ENCODE results near the gene NT5E.

DNA sequence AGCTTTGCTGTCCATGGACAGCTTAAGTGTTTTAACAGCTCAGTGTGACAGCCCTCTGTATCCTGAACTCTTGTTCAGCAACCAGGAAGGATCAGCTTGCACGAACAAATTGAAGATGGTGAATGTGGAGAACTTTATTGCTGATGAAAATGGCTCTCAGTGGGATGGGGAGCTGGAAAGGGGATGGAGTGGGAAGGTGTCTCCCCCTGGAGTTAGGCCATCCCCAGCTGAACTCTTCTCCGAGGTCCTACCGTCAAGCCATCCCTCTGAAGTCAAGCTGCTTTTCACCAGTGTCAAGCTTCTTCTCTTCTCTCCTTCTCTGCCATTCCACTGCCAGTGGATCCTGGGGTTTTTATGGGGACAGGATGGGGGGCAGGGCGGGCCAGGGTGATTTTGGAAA is 26.6 kb downstream of the NT5E start:
- no peak for TF ChIP-seq ZNF585B (tag by site-specific recombination; IDR thresholded peaks at IDR 0.05)
- TF ChIP-seq, protein P1, sequence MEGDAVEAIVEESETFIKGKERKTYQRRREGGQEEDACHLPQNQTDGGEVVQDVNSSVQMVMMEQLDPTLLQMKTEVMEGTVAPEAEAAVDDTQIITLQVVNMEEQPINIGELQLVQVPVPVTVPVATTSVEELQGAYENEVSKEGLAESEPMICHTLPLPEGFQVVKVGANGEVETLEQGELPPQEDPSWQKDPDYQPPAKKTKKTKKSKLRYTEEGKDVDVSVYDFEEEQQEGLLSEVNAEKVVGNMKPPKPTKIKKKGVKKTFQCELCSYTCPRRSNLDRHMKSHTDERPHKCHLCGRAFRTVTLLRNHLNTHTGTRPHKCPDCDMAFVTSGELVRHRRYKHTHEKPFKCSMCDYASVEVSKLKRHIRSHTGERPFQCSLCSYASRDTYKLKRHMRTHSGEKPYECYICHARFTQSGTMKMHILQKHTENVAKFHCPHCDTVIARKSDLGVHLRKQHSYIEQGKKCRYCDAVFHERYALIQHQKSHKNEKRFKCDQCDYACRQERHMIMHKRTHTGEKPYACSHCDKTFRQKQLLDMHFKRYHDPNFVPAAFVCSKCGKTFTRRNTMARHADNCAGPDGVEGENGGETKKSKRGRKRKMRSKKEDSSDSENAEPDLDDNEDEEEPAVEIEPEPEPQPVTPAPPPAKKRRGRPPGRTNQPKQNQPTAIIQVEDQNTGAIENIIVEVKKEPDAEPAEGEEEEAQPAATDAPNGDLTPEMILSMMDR (tag by site-specific recombination; IDR thresholded peaks at IDR 0.05) = no peak
- TF ChIP-seq, protein P2, sequence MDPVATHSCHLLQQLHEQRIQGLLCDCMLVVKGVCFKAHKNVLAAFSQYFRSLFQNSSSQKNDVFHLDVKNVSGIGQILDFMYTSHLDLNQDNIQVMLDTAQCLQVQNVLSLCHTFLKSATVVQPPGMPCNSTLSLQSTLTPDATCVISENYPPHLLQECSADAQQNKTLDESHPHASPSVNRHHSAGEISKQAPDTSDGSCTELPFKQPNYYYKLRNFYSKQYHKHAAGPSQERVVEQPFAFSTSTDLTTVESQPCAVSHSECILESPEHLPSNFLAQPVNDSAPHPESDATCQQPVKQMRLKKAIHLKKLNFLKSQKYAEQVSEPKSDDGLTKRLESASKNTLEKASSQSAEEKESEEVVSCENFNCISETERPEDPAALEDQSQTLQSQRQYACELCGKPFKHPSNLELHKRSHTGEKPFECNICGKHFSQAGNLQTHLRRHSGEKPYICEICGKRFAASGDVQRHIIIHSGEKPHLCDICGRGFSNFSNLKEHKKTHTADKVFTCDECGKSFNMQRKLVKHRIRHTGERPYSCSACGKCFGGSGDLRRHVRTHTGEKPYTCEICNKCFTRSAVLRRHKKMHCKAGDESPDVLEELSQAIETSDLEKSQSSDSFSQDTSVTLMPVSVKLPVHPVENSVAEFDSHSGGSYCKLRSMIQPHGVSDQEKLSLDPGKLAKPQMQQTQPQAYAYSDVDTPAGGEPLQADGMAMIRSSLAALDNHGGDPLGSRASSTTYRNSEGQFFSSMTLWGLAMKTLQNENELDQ (tag by site-specific recombination; IDR thresholded peaks at IDR 0.05; ENCODE audit: low read depth) = no peak
- TF ChIP-seq, protein P3, sequence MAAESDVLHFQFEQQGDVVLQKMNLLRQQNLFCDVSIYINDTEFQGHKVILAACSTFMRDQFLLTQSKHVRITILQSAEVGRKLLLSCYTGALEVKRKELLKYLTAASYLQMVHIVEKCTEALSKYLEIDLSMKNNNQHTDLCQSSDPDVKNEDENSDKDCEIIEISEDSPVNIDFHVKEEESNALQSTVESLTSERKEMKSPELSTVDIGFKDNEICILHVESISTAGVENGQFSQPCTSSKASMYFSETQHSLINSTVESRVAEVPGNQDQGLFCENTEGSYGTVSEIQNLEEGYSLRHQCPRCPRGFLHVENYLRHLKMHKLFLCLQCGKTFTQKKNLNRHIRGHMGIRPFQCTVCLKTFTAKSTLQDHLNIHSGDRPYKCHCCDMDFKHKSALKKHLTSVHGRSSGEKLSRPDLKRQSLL (tag by site-specific recombination; IDR thresholded peaks at IDR 0.05) = no peak
